Measurements from ENCODE around the gene ACP7. TPM values are rescaled to one million over a fixed set of nuclear protein-coding genes. Genes with fewer than 3 reads are reported as not detected.

The ACP7 gene
- total and polyA plus RNA-seq, 10 of the 15 experiments (the other 5 are each of a cell fraction or from before 2014, with no cell fraction given), result not detected

DNA sequence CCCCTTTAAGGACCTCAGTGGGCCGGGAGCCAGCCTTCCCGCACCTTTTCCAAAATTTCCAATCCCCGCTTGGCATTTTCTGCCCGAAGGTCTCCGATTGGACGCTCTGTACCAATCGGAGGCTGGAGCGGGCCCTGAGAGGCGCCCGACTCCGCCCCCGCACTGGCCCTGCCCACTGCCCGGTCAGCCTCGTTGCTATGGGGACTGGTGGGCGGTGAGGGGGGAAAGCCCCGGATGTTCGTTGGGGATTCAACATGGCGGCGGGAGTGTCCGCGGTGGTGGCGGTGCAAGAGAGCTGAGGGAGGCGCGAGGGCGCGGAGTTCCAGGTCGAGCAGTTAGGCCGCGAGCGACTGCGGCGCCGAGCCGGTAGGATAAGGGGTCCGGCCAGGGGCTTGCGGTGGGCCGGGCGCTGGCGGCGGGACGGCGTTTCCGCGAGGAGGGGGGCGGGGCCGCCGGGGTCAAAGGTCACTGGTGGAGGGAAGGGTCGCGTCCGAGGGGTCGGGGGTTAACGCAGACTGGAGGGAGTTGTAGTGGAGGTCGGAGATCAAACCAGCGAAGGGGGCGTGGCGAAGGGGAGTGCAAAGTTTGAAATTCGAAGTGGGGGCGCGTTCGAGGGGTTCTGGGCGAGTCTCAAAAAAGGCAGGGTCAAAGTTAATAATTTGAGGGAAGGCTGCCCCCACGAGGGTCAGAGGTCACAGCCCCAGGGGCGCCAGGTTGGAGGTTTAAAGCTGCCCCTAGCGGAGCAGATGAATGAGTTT, 41.6 kb downstream of the ACP7 start, which contains the start of gene PAK4 (continued):
- TF ChIP-seq SREBF2 (IDR thresholded peaks at IDR 0.05; ENCODE audit: low read length) (no peak), ZNF622 (IDR thresholded peaks at IDR 0.05) (no peak), SMAD1 (IDR thresholded peaks at IDR 0.05; ENCODE audit: low read depth, partially characterized antibody) (no peak), YY1 (IDR thresholded peaks at IDR 0.05; ENCODE audit: low read depth, low read length) (peak; percentile 97), CREB1 (IDR thresholded peaks at IDR 0.05; ENCODE audit: low read depth) (peak; percentile 27; the same call in 1 of the 2 replicates), NR2C1 (IDR thresholded peaks at IDR 0.05) (peak; percentile 97), PRDM15 (CRISPR knock-in tag; IDR thresholded peaks at IDR 0.05) (no peak), RB1 (IDR thresholded peaks at IDR 0.05; ENCODE audit: borderline replicate concordance) (peak; percentile 92; the same call in 1 of the 2 replicates), USF1 (IDR thresholded peaks at IDR 0.05; ENCODE audit: borderline replicate concordance, extremely low read length, insufficient read depth, low read depth, low read length) (no peak), RBBP5 (conservative IDR thresholded peaks at IDR 0.05) (no peak), RAD51 (IDR thresholded peaks at IDR 0.05) (no peak), WRNIP1 (IDR thresholded peaks at IDR 0.05; ENCODE audit: borderline replicate concordance, low read depth, low read length) (no peak), ASH2L (IDR thresholded peaks at IDR 0.05; ENCODE audit: borderline replicate concordance, low read depth) (no peak; the same call in 1 of the 2 replicates), YBX1 (IDR thresholded peaks at IDR 0.05) (no peak), ETV6 (conservative IDR thresholded peaks at IDR 0.05 in 1 of 2, IDR thresholded peaks at IDR 0.05 in 1 of 2; ENCODE audit: borderline replicate concordance in 1 of 2, low read depth in 1 of 2) (no peak), CTCF (IDR thresholded peaks at IDR 0.05 in 2 of 3, conservative IDR thresholded peaks at IDR 0.05 in 1 of 3; ENCODE audit: control insufficient read depth in 2 of 3, extremely low read depth in 1 of 3, insufficient read depth in 1 of 3, low read depth in 3 of 3, low read length in 3 of 3) (no peak)
- TF ChIP-seq, protein P1, sequence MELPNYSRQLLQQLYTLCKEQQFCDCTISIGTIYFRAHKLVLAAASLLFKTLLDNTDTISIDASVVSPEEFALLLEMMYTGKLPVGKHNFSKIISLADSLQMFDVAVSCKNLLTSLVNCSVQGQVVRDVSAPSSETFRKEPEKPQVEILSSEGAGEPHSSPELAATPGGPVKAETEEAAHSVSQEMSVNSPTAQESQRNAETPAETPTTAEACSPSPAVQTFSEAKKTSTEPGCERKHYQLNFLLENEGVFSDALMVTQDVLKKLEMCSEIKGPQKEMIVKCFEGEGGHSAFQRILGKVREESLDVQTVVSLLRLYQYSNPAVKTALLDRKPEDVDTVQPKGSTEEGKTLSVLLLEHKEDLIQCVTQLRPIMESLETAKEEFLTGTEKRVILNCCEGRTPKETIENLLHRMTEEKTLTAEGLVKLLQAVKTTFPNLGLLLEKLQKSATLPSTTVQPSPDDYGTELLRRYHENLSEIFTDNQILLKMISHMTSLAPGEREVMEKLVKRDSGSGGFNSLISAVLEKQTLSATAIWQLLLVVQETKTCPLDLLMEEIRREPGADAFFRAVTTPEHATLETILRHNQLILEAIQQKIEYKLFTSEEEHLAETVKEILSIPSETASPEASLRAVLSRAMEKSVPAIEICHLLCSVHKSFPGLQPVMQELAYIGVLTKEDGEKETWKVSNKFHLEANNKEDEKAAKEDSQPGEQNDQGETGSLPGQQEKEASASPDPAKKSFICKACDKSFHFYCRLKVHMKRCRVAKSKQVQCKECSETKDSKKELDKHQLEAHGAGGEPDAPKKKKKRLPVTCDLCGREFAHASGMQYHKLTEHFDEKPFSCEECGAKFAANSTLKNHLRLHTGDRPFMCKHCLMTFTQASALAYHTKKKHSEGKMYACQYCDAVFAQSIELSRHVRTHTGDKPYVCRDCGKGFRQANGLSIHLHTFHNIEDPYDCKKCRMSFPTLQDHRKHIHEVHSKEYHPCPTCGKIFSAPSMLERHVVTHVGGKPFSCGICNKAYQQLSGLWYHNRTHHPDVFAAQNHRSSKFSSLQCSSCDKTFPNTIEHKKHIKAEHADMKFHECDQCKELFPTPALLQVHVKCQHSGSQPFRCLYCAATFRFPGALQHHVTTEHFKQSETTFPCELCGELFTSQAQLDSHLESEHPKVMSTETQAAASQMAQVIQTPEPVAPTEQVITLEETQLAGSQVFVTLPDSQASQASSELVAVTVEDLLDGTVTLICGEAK (IDR thresholded peaks at IDR 0.05; ENCODE audit: borderline replicate concordance), result peak; percentile 15; the same call in 1 of the 2 replicates
